HG03108 (cell line): ENCODE measurements around the gene UBE2L3.
"Not testable (repeated sequence)": the region's sequence is repeated elsewhere in the genome, so short reads cannot be mapped to it uniquely, and the experiment has no call there.

ENCODE experiments used
- ATAC-seq: cut with Tn5 transposase; IDR thresholded peaks from one replicate; pipeline ENCODE4 v1.9.1; 2021; ENCODE audit warnings: moderate library complexity; ENCODE audit not compliant: unreplicated experiment

Gene UBE2L3

DNA sequence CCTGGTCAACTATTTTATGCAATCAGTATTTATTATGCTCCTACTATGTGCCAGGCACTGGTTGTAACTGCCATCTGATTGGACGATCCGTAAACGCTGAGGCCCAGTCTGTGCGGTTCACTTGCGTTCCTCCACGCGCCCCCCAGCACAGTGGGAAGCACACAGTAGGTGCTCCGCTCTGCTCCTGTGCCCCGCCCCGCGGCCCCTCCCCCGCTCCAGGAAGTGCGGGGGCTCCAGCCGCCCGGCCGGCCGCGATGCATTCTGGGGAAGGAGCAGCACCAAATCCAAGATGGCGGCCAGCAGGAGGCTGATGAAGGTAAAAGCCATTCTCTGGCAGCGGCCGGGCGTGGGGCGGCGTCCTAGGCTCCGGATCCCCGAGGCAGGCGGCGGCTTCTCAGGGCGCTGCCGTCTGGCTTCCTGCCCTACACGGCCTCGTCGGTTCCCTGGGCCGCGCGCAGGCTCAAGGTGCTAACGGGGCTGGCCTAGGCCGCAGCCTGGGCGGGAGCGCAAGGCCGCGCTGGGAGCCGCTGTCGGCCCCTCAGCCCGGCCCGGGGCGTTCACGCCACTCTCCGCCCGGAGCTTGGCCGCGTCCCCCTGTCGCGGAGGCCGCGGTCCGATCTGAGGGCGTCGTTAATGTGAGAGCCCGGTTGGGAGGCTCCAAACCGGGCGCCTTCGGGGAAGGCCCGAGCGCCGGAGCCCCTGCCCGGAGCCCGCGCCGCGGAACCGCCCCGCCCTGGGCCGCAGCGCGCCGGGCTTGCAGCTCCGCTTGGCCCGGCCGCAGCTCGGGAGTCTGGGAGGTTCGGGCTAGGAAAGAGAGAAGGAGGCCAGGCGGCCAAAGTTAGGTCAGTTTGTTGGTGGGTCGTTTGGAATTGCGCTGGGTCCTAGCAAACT is at the start of gene UBE2L3:
Gene UBE2L3 (plus strand): TSS at position 259 of the 891 bp plus-strand sequence. CDS start 31 bp downstream, at position 290.
- ATAC-seq: peak; percentile 71

DNA sequence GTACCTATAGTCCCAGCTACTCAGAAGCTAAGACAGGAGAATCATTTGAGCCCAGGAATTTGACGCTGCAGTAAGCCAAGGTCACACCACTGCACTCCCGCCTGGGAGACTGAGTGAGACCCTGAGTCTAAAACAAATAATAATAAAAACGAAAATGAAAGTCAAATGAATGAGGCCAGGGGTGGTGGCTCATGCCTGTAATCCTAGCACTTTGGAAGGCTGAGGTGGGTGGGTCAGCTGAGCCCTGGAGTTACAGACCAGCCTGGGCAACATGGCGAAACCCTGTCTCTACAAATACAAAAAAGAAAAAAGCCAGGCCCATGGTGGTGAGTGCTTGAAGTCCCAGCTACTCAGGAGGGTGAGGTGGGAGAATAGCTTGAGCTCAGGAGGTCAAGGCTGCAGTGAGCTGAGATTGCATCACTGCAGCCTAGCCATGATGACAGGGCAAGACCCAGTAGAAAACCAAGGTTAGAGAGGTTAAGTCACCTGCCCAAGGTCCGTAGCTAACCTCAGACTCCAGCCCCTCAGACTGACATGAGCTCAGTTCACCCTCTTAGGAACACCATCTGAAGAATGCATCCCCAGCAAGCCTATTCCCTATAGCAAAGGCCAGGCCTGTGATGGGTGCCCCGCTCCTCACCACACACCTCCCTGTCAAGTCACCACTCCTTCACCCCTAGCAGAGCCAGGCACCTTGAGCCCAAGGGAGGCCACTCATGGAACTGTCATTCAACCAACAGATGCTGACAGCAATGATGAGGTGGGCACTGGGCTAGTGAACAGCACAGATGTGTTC is 40.6 kb upstream of the UBE2L3 start:
- ATAC-seq: not testable (repeated sequence)

DNA sequence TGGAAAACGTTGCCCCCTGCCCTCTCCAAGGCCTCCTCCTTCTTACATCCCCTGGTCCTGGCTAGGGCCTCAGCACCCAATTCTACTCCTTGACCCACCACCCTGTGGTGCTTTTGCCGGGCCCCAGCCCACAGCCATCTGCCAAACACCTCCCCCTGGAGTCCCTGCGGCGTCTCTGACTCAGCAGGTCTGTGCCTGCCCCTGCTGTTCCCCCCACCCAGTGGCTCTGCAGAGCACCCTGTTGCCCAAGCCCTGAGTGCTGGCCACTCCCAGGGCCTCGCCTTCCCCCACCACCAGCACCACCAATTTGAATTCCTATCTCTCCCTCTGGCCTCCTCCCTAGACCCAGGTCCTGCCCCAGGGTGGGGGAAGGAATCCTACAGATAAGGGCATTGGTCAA is 36.0 kb upstream of the UBE2L3 start:
- ATAC-seq: not testable (repeated sequence)

DNA sequence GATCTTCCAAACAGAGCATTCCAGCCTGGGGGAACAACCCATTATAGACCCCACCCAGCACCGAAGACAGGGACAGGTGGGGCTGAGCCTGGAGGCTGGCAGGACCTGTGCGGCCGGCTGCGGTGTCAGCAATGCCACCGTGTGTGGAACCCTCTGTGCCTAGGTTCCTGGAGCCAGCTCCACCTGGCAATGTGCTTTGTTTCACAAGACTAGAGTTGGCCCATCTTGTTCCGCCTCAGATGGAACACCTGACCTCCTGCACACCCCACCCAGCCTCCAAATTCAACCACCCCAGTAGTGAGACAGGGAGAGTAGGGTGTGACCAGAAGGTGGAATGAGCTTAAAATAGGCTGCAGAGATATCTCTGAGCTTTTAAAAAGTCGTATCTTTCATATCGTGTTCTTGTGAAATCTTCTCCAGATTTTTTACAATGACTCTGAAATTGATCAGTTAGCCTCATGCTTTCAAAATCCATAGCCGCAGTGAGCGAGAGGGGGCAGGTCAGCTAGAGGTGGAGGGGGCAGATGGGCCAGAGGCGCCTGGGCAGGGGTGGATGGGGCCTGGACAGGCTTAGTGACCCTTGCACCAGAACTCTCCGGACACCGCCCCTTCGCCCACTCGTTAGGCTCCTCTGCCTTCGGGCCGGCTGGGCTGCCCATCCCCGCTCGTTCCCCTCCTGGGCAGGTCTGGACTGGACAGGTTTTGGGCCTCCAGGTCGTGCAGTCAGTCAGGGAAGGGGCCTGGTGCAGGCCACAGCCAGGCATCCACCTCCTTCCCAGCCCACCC is 34.5 kb upstream of the UBE2L3 start:
- ATAC-seq: not testable (repeated sequence)

DNA sequence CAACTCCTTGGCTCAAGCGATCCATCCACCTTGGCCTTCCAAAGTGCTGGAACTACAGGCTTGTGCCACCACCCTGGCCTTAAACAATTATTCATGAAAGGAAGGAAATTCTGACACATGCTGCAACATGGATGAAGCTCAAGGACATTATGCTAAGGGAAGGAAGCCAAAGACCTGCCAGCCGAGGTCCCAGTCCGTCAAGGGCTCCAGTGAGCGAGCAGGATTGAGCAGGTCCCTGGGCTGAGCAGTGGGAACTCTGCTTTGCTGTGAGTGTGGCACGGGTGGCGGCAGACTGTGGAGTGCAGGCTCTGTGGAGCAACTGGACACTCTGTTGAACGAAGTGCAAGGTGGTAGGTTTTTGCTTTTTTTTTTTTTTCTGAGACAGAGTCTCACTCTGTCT is 27.7 kb upstream of the UBE2L3 start:
- not testable (repeated sequence) for ATAC-seq

DNA sequence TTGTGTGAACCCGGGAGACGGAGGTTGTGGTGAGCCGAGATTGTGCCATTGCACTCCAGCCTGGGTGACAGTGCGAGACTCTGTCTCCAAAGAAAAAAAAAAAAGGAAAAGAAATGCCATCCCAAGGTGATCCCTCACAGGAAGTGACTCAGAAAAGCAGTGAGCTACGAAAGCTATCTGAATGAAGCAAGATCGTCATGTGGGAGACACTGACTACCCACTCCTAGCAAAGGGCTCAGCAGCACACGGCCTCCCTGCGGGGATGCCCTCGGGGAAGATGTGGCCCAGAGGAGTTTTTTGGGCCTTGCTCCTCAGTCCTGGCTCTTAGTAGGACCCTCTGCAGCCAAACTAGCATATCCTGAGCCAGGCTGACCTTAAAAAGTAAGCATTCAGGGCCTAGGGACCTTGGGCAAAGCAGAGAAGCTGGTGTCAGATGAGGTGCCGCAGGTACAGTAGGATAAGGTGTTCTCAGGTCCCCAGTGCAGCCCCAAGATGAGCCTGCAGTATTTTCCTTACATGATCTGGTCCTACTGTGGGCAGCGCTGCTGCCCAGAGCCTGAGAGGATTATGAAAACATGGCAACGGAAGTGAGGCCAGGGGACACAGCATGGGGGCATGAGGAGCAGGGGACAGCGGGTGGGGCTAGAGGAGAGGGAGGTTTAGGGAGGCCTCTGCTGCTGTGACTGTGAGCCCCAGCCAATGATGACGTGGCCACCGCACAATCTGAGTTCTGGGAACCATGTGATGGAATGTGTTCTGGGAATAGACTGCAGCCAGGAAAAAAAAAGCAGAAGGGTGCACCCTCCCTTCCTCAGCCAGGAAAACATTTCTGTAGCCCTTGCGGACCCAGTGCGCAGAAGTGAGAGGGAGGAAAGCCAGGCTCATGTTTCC is 22.8 kb upstream of the UBE2L3 start:
- ATAC-seq: not testable (repeated sequence)

DNA sequence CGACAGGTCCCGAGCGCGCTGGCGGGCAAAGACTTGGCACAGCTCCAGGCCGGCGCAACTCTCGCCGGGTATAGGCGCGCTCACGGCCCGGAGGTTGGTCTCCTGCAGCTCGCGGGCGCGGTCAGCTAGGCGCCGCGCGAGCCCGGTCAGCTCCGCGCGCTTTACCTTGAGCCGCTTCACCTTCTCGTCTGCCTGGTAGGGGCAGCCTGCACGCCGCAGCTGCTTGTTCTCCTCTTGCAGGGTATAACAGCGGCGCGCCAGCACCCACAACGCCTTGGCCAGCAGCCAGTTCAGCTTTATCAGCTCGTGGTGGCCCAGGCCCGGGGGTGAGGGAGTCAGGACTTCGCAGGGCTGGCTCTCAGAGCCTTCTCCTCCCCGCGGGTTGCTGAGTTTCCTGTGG is 18.0 kb upstream of the UBE2L3 start:
- not testable (repeated sequence) for ATAC-seq

DNA sequence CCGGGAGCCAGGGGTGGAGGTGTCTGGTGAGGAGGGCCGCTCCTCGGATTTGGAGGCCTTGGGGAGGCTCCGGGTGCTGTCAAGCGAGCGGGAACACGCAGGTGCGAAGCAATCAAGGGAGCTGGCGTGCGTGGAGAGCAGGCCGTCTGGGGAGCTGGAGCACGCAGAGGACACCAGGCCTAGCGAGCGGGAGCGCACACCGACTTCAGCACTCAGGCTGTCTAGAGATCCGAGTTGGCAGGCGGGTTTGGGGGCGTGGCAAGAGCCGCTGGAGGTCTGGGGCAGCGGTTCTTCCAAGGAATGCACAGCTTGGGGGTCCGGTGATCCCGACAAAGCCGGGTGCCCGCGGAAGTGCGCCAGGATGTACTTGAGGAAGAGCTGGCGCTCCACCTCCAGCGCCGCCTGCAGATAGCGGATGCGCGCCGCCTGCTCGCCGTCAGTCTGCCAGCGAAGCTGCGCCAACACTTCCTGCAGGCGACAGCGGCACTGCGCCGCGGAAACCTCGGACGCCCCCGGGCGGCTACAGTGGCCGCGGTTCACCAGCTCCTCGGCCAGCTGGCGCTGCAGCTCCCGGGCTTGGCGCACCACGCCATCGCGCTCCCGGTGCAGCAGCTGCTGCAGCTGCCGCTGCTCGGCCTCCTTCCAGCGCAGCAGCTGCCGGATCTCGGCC is 17.4 kb upstream of the UBE2L3 start:
- ATAC-seq: peak; percentile 80

DNA sequence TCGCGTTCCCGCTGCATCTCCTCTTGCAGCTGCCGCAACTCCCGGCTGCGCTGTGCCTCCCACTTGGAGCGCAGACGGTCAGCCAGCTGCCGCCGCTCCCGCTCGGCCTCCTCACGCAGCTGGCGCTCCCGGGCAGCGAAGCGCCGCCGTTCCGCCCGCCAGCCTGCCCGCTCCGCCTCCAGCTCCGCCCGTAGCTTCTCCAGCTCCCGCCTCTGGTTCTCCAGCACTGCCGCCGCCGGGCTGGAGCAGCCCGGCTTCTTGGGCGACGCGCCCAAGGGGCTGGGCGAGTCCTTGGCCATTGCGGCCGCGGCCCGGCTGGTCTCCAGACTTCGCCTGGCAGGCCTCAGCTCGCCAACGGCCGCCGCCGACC is 16.9 kb upstream of the UBE2L3 start:
- ATAC-seq: peak; percentile 24

DNA sequence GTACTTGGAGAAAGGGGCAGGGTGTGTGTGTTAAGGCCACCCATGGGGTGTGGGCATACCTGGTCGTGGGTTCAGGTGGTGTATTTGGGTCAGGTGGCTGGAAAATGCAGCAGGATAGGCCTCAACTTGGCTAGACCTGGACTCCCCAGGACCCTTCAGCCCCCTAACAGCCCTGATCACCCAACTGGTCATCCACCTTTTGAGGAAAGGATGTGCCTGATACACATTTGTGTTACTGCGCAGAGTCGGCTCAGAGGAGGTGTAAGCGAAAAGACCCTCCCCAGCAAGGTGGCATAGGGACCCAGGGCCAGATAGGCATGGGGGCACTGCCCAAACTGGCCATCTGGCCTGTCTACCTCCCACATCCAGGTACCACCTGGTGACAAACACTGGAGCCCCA is 16.2 kb upstream of the UBE2L3 start, which contains the start of gene RIMBP3C:
Gene RIMBP3C (minus strand): TSS at position 101 of the 400 bp plus-strand sequence. CDS start 485 bp downstream, outside the sequence.
- not testable (repeated sequence) for ATAC-seq

DNA sequence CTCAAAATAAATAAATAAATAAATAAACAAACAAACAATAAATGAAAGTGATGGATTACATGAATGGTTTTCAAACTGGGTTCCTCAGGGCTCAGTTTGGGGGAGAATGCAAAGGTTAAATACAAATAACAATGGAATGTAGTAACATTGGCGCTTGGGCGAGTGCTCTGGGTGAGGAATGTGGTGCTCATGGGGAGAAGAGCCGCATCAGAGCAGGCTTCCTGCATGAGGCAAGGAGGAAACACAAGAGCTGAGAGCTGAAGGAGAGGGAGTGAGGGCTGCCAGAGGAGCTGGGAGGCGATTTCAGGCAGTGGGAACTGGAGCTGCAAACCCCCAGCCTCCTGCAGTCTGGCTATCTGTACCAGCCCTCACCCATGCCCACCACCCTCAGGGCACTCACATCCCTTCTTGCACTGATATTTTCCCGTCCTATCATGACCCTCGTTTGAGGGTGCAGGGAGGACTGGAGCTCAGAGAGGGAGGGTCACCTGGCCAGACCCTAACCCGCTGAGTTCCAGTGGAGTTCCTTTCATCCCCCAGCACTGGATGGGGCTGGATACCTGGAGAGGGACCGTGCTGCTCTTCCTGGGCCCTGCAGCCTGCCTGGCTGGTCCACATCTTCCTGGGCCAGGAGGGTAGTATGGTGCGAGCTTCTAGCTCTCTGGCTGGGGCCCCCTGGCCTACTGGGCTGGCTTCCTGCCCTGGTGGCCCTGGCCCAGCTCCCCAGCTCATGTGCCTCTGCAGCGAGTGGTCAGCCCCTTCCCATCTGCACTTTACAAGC is 8.0 kb upstream of the UBE2L3 start:
- not testable (repeated sequence) for ATAC-seq

DNA sequence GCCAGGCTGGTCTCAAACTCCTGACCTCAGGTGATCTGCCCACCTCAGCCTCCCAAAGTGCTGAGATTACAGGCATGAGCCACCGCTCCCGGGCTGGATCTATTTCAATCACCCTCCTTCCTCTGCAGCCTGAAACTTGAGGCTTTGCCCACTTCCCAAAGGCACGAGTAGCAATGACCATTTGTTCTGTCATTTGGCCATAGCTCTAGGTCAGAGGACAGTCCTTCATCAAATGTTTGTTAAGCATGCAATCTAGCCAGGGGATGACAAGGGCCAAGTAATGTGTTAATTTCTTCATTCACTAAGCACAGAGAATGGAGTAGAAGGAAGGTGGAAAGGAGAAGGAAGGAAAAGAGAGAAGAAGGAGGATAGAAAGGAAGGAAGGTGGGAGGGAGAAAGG is 6.9 kb upstream of the UBE2L3 start:
- not testable (repeated sequence) for ATAC-seq

DNA sequence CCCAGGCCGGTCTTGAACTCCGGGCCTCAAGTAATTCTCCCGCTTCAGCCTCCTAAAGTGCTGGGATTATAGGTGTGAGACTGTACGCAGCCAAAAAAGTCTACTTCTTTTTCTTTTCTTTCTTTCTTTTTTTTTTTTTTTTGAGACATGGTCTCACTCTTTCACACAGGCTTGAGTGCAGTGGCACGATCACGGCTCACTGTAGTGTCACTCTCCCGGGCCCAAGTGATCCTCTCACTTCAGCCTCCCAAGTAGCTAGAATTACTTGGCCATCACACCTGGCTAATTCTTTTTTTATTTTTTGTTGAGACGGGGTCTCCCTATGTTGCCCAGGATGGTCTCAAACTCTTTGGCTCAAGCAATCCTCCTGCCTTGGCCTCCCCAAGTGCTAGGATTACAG is 3.6 kb upstream of the UBE2L3 start:
- no peak for ATAC-seq

DNA sequence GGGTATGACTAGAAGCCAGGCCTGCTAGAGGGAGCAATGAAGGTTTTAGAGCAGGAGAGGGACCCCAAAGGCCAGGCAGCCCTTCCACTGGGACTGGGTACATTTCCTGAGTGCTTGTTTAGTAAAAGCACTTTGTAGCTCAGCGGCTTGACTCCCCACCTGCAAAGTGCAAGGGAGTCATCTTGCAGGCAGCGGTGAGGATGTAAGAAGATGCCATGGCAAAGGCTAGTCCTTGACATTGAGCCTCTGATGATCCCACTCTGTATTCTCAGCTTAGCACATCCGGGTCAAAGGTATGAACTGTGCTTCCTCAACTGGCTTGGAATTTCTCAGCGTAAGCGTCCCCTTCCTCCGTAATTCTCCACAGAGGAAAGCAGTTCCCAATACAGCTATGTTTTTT is 3.1 kb upstream of the UBE2L3 start:
- no peak for ATAC-seq

DNA sequence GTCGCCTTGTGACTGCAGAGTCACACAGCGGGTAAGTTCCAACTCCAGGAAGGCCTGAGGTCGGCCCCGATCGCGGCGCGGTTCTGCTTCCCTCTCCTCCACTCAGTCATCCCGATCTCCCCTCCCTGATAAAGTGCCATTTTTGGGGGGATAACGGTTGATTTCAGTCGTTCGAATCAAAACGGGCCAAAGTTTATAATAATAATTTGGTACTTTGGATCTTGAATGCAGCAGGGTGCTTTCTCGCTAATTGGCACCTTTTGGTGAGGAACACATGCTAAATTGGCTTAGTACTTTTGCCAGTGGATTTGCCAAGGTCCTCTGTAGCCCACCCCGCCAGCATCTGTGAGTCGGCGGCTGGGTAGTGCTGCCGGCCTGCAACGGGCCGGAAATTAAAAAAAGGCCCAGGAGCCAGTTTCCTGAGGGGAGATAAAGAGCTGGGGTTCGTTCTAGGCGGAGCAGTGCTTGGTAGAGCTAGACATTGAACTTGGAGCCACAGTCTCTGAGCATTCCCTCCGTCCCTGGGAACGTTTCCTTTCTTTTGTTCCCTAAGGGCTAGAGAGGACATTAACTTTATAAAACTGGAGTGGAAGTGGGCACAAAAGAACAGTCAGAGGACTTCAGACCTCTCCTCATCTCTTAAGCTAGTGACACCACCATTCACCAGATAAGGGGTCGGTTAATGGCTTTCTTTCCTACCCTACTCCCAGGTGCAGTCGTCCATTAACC is 997 bp downstream of the UBE2L3 start:
- no peak for ATAC-seq

DNA sequence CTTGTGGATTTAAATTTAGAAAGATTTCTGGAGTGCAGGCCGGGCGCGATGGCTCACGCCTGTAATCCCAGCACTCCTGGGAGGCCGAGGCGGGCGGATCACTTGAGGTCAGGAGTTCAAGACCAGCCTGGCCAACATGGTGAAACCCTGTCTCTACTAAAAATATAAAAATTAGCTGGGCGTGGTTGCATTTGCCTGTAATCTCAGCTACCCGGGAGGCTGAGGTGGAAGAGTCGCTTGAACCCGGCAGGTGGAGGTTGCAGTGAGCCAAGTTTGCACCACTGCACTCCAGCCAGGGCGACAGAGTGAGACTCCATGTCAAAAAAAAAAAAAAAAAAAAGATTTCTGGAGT is 1.5 kb downstream of the UBE2L3 start:
- not testable (repeated sequence) for ATAC-seq

DNA sequence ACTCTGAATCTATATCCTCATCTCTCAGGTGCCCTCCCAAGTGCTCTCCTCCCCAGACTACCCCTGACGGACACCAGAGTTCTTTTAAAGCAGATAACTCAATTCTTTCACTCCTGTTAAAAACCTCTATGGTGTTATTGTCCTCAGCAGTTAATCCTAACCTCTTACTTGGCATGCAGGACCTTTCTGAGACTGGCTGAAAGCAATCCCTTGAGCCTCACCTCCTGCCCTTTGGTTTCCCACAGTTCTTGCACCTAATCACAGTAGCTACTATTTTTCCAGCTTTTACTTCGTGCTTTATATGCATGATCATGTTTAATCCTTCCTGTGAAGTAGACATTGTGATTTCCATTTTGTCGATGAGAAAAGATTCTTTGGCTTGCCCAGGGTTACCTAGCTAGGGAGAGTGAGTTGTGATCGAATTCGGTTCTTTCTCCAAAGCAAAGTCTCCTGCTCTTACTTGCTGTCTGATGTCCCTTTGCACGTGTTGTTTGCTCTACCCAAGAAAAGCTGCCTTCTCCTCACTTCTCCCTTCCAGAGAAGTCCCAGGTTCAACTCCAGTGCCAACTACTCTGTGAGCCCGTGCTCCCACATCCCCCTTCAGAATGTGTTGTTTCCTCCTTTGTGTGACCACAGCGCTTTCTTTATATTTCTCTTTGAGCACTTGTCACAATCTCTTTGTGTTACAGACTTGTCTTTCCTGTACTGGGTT is 2.1 kb downstream of the UBE2L3 start:
- no peak for ATAC-seq
